Measurements from ENCODE around the gene ANK3.

Gene ANK3

GRCh38 chr10:60098677-60099601 lies 290.7 kb downstream of the ANK3 start:
- H3K4me3 ChIP-seq (ENCODE audit: low read length): no peak overlapping the region
- peak; percentile 20 for DNase-seq (ENCODE audit: low read depth, low spot score)

- no peak for DNase-seq (ENCODE audit: low read depth, low spot score)
- no peak overlapping the region for H3K4me3 ChIP-seq (ENCODE audit: low read length)
Measured at GRCh38 chr10:60096761-60097513, 292.7 kb downstream of the ANK3 start.

DNA sequence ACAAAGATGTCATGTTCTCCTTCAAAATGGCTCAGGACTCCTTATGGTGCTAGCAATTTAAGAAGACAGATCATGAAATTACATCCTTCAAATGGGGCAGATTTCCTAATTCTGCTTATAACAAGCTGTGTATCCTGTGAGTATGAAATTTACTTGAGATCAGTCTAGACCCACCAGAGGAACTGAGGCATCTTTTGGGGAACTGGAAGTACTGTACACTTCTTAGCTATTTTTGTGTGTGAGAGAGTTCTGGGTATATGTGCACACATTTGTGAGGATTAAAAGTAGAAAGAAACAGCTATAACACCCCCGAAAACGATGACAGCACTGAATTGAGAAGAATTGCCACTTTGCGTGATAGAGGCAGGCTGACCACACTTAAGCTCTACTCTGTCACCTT lies 296.4 kb downstream of the ANK3 start:
- no peak overlapping the region for H3K4me3 ChIP-seq (ENCODE audit: low read length)
- no peak for DNase-seq (ENCODE audit: low read depth, low spot score)

DNA sequence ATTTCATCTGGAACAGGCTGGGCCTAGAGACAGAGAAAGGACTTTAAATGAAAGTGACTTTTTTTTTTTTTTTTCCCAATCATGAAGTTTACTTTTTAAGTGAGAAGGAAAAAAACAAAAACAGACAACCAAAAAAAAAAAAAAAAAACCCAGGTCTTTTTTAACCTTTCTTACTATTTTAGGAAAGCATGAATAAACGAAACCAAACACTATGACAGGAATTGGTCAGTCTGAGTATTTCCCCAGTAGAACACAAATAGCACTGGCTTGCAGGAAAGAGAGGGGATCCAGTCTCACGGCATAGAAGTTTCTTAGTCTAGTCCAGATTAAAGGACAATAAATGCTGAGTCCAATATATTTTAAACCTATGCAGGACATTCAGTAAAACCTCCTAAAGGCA lies 302.8 kb downstream of the ANK3 start:
- no peak for DNase-seq (ENCODE audit: low read depth, low spot score)
- H3K4me3 ChIP-seq (ENCODE audit: low read length): no peak overlapping the region

DNA sequence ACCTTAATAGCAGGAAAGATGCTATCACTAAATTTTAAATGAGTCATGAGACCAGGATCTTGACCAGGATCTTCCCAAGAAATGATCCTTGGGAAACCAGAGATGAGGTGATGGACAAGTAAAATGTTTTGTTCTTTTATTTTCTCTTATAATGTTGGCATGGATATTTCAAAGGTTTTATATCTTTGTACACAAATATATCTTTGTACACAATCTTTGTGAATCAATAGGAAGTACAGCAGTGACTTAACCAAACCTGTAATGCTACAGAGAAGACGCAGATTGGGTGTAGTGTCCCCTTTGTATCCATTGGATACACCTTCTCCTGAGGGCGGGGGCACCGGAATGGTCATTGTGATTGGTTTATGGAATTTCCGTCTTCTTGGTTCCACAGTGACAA lies 303.3 kb downstream of the ANK3 start:
- H3K4me3 ChIP-seq (ENCODE audit: low read length): no peak overlapping the region
- DNase-seq (ENCODE audit: low read depth, low spot score): no peak

DNA sequence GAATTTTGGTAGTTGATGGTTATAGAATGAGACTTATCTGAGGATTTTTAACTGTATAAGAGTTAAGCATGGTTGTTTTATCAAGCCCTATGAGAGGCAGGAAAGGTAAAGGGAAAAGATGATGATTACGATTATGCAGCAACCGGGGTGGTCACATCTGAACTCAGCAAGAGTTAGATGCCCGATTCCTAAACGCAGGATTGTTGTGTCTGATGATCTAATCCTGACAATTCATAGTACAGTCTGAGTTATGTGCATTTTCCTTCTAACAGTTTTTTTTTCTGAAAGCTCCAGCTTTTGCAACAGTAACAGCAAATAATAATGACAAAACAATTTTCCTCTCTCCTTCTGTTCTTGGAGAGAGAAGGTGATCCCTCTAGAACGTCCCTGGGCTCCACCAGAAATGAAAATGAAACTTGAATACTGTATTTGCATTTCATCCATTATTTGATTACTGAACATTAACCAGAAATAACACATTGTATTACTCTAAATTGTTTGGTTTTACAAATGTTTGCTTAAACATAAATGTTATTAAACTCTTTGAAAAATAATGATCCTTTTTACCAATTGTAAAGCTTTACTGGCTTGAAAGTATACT lies 306.8 kb downstream of the ANK3 start:
- H3K4me3 ChIP-seq (ENCODE audit: low read length): no peak overlapping the region
- no peak for DNase-seq (ENCODE audit: low read depth, low spot score)

- no peak for DNase-seq (ENCODE audit: low read depth, low spot score)
- H3K4me3 ChIP-seq (ENCODE audit: low read length): no peak overlapping the region
Measured at GRCh38 chr10:60082341-60082740, 307.3 kb downstream of the ANK3 start.

- H3K4me3 ChIP-seq (ENCODE audit: low read length): no peak overlapping the region
- no peak for DNase-seq (ENCODE audit: low read depth, low spot score)
Measured at GRCh38 chr10:60073781-60074656, 315.7 kb downstream of the ANK3 start.

DNA sequence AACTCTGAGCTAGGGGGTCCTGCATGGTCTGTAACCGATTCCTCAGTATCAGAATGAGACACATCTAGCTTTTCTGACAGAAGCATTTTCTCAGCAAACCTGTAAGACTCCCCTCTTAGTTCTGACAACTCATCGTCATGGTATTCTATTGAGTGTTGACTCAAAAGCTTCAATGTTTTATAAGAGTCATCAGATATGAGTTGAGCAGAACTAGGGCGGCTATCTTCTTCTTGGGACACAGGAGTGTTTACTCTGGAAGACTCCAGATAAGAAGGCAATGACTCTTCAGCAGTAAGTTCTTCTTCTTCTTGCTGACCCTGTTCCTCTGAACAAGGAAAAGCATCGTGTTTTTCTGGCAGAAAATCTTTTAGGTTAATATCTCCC lies 316.3 kb downstream of the ANK3 start:
- no peak for DNase-seq (ENCODE audit: low read depth, low spot score)
- H3K4me3 ChIP-seq (ENCODE audit: low read length): no peak overlapping the region

- no peak overlapping the region for H3K4me3 ChIP-seq (ENCODE audit: low read length)
- no peak for DNase-seq (ENCODE audit: low read depth, low spot score)
Measured at GRCh38 chr10:60069311-60069710, 320.4 kb downstream of the ANK3 start.

- H3K4me3 ChIP-seq (ENCODE audit: low read length): no peak overlapping the region
- no peak for DNase-seq (ENCODE audit: low read depth, low spot score)
Measured at GRCh38 chr10:60050366-60050765, 339.3 kb downstream of the ANK3 start.

GRCh38 chr10:60048091-60048501 lies 341.6 kb downstream of the ANK3 start:
- no peak for DNase-seq (ENCODE audit: low read depth, low spot score)
- H3K4me3 ChIP-seq (ENCODE audit: low read length): no peak overlapping the region

GRCh38 chr10:60045571-60045970 lies 344.1 kb downstream of the ANK3 start:
- H3K4me3 ChIP-seq (ENCODE audit: low read length): no peak overlapping the region
- DNase-seq (ENCODE audit: low read depth, low spot score): no peak

- no peak overlapping the region for H3K4me3 ChIP-seq (ENCODE audit: low read length)
- DNase-seq (ENCODE audit: low read depth, low spot score): no peak
Measured at GRCh38 chr10:60044971-60045370, 344.7 kb downstream of the ANK3 start.

- no peak for DNase-seq (ENCODE audit: low read depth, low spot score)
- no peak overlapping the region for H3K4me3 ChIP-seq (ENCODE audit: low read length)
Measured at GRCh38 chr10:60044242-60044641, 345.4 kb downstream of the ANK3 start.

DNA sequence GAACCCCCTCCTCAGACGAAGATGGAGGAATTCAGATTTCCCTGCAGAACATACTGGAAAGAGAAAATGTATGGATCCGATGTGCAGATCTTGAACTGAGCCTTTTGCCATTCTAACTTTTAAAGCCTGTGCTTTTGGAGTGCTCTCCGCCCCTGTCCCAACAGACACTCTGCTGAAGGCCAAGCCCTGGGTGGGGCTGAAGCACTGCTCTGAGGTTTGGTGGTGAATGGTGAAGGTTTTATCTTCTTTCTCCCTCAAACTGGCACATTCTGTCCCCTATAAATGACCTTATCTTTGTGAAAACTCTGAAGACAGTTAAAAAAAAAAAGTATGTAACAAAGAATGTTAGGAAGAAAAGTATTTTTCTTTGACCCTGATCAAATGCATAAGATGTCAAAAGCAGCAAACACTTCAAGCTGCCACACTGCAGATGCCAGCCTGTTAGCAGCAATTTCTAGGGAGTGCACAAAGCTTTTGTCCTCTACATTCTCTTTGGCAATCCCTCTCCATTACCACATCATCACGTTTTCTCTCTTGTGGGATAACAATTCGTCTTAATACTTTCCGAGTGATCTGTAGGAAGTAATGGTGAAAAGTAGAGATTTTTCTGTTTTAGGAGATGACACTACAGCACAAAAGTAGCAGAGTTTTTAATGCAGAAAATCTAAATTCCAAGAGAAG lies 346.0 kb downstream of the ANK3 start:
- no peak overlapping the region for H3K4me3 ChIP-seq (ENCODE audit: low read length)
- no peak for DNase-seq (ENCODE audit: low read depth, low spot score)

DNA sequence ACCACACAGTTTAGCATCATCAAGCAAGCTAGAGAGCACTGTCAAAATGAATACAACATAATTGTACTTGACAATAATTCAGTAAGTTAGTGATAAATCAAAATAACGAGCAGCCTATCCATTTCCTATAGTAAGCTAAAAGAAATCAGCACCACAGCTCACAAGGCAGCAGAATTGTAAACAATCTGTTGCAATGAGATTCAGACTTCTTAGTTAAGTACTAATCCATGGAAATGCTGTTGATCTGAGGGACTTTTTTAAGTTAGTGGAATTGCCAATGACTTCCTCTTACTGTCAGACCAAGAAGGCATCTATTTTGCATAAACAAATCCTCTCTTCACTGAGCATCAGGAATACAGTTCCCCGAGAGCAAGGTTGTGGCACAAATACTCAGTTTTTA lies 346.8 kb downstream of the ANK3 start:
- DNase-seq (ENCODE audit: low read depth, low spot score): no peak
- H3K4me3 ChIP-seq (ENCODE audit: low read length): no peak overlapping the region

- DNase-seq (ENCODE audit: low read depth, low spot score): no peak
- no peak overlapping the region for H3K4me3 ChIP-seq (ENCODE audit: low read length)
Measured at GRCh38 chr10:60042262-60042661, 347.4 kb downstream of the ANK3 start.

Measured in Jurkat, Clone E6-1 (cell line).